HEK293 (cell line): ENCODE data around the gene BICC1.

ENCODE experiments used
- CTCF ChIA-PET: fragments of 350-600 bp; formaldehyde crosslinking; extraction: SDS; loops from one replicate; lab custom pipeline; 2021; ENCODE audit warnings: antibody characterized with exemption; lab: Yijun Ruan, JAX
- POLR2A ChIA-PET: fragments of 300-600 bp; formaldehyde crosslinking; extraction: SDS; loops from one replicate; lab custom pipeline; 2020; ENCODE audit warnings: antibody characterized with exemption, inconsistent platforms; lab: Yijun Ruan, JAX
- H3K27ac ChIP-seq: fragments of 200-500 bp; sonication (Bioruptor generic); 2 replicates; pipeline ENCODE4 v1.5.1; 2014; ENCODE audit warnings: low read depth, low read length, control low read depth, inconsistent platforms; ENCODE audit errors: extremely low read depth
- H3K36me3 ChIP-seq, 2 experiments: fragments of 200-500 bp in 1 of 2; sonication (Bioruptor generic) in 1 of 2; 1 replicate in 1 of 2; 2 replicates in 1 of 2; pipeline ENCODE4 v1.5.1; 2014 to 2017; ENCODE audit warnings: inconsistent platforms in 2 of 2, low read length in 2 of 2; ENCODE audit not compliant: control insufficient read depth in 2 of 2, insufficient read depth in 1 of 2
- H3K4me1 ChIP-seq: fragments of 200-500 bp; sonication (Bioruptor generic); 2 replicates; pipeline ENCODE4 v1.5.1; 2014; ENCODE audit warnings: mild to moderate bottlenecking, low read length, inconsistent platforms; ENCODE audit not compliant: control insufficient read depth, insufficient read depth
- H3K4me3 ChIP-seq: 2 replicates; pipeline ENCODE4 v1.5.1; 2011; ENCODE audit warnings: low read depth, mild to moderate bottlenecking, control low read depth, low read length, moderate library complexity
- H3K9me3 ChIP-seq: fragments of 200-500 bp; sonication (Bioruptor generic); 2 replicates; pipeline ENCODE4 v1.5.1; 2014; ENCODE audit warnings: low read depth, low read length, inconsistent platforms; ENCODE audit not compliant: control insufficient read depth, insufficient read depth
- GLIS1 ChIP-seq: fragments of 450-650 bp; formaldehyde crosslinking; IDR thresholded peaks from 2 replicates; pipeline ENCODE4 v1.5.1; 2016; ENCODE audit warnings: missing biosample characterization, missing genetic modification characterization
- KLF7 ChIP-seq: fragments of 450-650 bp; formaldehyde crosslinking; IDR thresholded peaks from 2 replicates; pipeline ENCODE4 v1.5.1; 2016; ENCODE audit warnings: missing biosample characterization, missing genetic modification characterization, borderline replicate concordance
- MZF1 ChIP-seq: fragments of 450-650 bp; formaldehyde crosslinking; IDR thresholded peaks from 2 replicates; pipeline ENCODE4 v1.5.1; 2017; ENCODE audit warnings: missing biosample characterization, missing genetic modification characterization, borderline replicate concordance
- PATZ1 ChIP-seq: fragments of 450-650 bp; formaldehyde crosslinking; IDR thresholded peaks from 2 replicates; pipeline ENCODE4 v1.5.1; 2016; ENCODE audit warnings: missing biosample characterization, missing genetic modification characterization
- PRDM2 ChIP-seq: fragments of 450-650 bp; formaldehyde crosslinking; IDR thresholded peaks from 2 replicates; pipeline ENCODE4 v1.5.1; 2016; ENCODE audit warnings: missing biosample characterization, missing genetic modification characterization, borderline replicate concordance
- RBAK ChIP-seq: fragments of 450-650 bp; formaldehyde crosslinking; IDR thresholded peaks from 2 replicates; pipeline ENCODE4 v1.5.1; 2016; ENCODE audit warnings: missing biosample characterization, missing genetic modification characterization
- SCRT2 ChIP-seq: fragments of 450-650 bp; formaldehyde crosslinking; IDR thresholded peaks from 2 replicates; pipeline ENCODE4 v1.5.1; 2016; ENCODE audit warnings: missing biosample characterization, missing genetic modification characterization
- YY2 ChIP-seq: fragments of 450-650 bp; formaldehyde crosslinking; IDR thresholded peaks from 2 replicates; pipeline ENCODE4 v1.5.1; 2016; ENCODE audit warnings: missing biosample characterization, missing genetic modification characterization
- ZBTB17 ChIP-seq: fragments of 450-650 bp; formaldehyde crosslinking; IDR thresholded peaks from 2 replicates; pipeline ENCODE4 v1.5.1; 2016; ENCODE audit warnings: missing biosample characterization, missing genetic modification characterization
- ZBTB48 ChIP-seq: fragments of 450-650 bp; formaldehyde crosslinking; IDR thresholded peaks from 2 replicates; pipeline ENCODE4 v1.5.1; 2016; ENCODE audit warnings: missing biosample characterization, missing genetic modification characterization
- ZFP69B ChIP-seq: fragments of 450-650 bp; formaldehyde crosslinking; IDR thresholded peaks from 2 replicates; pipeline ENCODE4 v1.5.1; 2016; ENCODE audit warnings: missing biosample characterization, missing genetic modification characterization
- ZNF146 ChIP-seq: fragments of 450-650 bp; formaldehyde crosslinking; IDR thresholded peaks from 2 replicates; pipeline ENCODE4 v1.5.1; 2016; ENCODE audit warnings: missing biosample characterization, missing genetic modification characterization
- ZNF155 ChIP-seq: fragments of 450-650 bp; formaldehyde crosslinking; IDR thresholded peaks from 2 replicates; pipeline ENCODE4 v1.5.1; 2016; ENCODE audit warnings: missing biosample characterization, missing genetic modification characterization
- ZNF223 ChIP-seq: fragments of 450-650 bp; formaldehyde crosslinking; IDR thresholded peaks from 2 replicates; pipeline ENCODE4 v1.5.1; 2016; ENCODE audit warnings: missing biosample characterization, missing genetic modification characterization
- ZNF23 ChIP-seq: fragments of 450-650 bp; formaldehyde crosslinking; IDR thresholded peaks from 2 replicates; pipeline ENCODE4 v1.5.1; 2016; ENCODE audit warnings: missing biosample characterization, missing genetic modification characterization, borderline replicate concordance
- ZNF248 ChIP-seq: fragments of 450-650 bp; formaldehyde crosslinking; IDR thresholded peaks from 2 replicates; pipeline ENCODE4 v1.5.1; 2017; ENCODE audit warnings: missing biosample characterization, missing genetic modification characterization
- ZNF280D ChIP-seq: fragments of 450-650 bp; formaldehyde crosslinking; IDR thresholded peaks from 2 replicates; pipeline ENCODE4 v1.5.1; 2016; ENCODE audit warnings: missing biosample characterization, missing genetic modification characterization
- ZNF521 ChIP-seq: fragments of 450-650 bp; formaldehyde crosslinking; IDR thresholded peaks from 2 replicates; pipeline ENCODE4 v1.5.1; 2017; ENCODE audit warnings: missing biosample characterization, mild to moderate bottlenecking, missing genetic modification characterization
- ZNF555 ChIP-seq: fragments of 450-650 bp; formaldehyde crosslinking; conservative IDR thresholded peaks from 2 replicates; pipeline ENCODE4 v1.5.1; 2017; ENCODE audit warnings: missing biosample characterization, mild to moderate bottlenecking, missing genetic modification characterization, inconsistent platforms
- ZNF624 ChIP-seq: fragments of 450-650 bp; formaldehyde crosslinking; IDR thresholded peaks from 2 replicates; pipeline ENCODE4 v1.5.1; 2017; ENCODE audit warnings: missing biosample characterization, missing genetic modification characterization
- ZNF837 ChIP-seq: fragments of 450-650 bp; formaldehyde crosslinking; IDR thresholded peaks from 2 replicates; pipeline ENCODE4 v1.5.1; 2016; ENCODE audit warnings: missing biosample characterization, missing genetic modification characterization
- ZNF843 ChIP-seq: fragments of 450-650 bp; formaldehyde crosslinking; IDR thresholded peaks from 2 replicates; pipeline ENCODE4 v1.5.1; 2016; ENCODE audit warnings: missing biosample characterization, missing genetic modification characterization

Gene BICC1

GRCh38 chr10:58667658-58668310 lies 155.1 kb downstream of the BICC1 start:
- ChIA-PET POLR2A (no interaction called here), CTCF (no interaction called here)
- Histone ChIP-seq H3K4me1 (no peaks in the 10 kb centered on the region), H3K36me3 (no peaks in the 10 kb centered on the region), H3K4me3 (no peak overlapping the region), H3K27ac (no peak overlapping the region), H3K9me3 (no peaks in the 10 kb centered on the region)
- TF ChIP-seq ZNF146 (tag by site-specific recombination): no peak
- TF ChIP-seq RBAK: no peak
- TF ChIP-seq ZNF248 (tag by site-specific recombination): no peak
- TF ChIP-seq ZNF837 (tag by site-specific recombination): no peak
- no peak for TF ChIP-seq YY2 (tag by site-specific recombination)
- TF ChIP-seq ZNF23: no peak
- no peak for TF ChIP-seq ZNF624
- TF ChIP-seq GLIS1 (tag by site-specific recombination): no peak
- no peak for TF ChIP-seq ZNF223 (tag by site-specific recombination)
- no peak for TF ChIP-seq PRDM2
- TF ChIP-seq ZNF555 (tag by site-specific recombination): no peak
- TF ChIP-seq ZNF280D: no peak
- TF ChIP-seq ZBTB48 (tag by site-specific recombination): no peak
- no peak for TF ChIP-seq MZF1 (tag by site-specific recombination)
- TF ChIP-seq ZNF155 (tag by site-specific recombination): no peak
- no peak for TF ChIP-seq ZBTB17 (tag by site-specific recombination)
- no peak for TF ChIP-seq SCRT2 (tag by site-specific recombination)
- no peak for TF ChIP-seq KLF7 (tag by site-specific recombination)

- H3K36me3 ChIP-seq: no peaks in the 10 kb centered on the region
- POLR2A ChIA-PET: no interaction called here
- H3K9me3 ChIP-seq: no peaks in the 10 kb centered on the region
- no peak for TF ChIP-seq ZNF521
- TF ChIP-seq ZNF843: no peak
- TF ChIP-seq PATZ1: no peak
- TF ChIP-seq ZFP69B: no peak
- CTCF ChIA-PET: no interaction called here
- H3K27ac ChIP-seq: no peak overlapping the region
- no peaks in the 10 kb centered on the region for H3K4me1 ChIP-seq
- no peak overlapping the region for H3K4me3 ChIP-seq
Measured at GRCh38 chr10:58672845-58673244, 160.2 kb downstream of the BICC1 start.
